ENCODE results near the gene ZIC4.

The ZIC4 gene

DNA sequence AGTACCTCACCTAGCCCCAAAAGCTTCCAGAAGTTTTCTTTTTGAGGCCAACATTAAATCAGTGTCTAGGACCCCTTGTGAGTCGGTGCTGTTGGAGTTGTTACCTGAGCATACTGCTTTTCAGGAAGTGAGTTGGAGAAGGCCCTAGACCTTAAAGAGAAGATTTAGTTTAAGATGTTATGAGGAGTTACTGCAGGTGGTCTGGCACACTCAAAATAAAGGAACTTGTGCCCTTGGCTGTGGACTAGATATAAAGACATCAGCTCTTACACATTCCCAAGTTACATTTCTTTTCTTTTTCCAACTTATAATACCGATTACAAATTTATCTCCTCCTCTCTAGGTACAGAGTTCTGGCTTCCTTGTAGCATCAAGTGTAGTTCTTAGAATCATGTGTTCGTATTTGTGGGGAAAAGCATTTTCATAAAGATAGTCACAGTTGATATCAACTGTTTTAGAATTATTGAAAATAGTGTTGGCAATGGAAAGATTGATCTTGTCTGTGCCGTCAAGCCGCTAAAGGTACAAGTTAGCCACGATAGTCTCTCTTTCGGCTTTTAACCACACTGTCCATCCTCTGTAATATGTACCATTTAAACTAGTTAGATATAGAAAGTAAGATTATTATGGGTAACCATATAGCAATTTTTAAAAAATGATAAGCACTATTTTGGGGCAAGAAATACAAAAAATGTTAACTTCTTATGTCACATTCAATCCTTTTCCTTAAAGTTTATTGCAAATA lies 11.4 kb upstream of the ZIC4 start:
- DNase-seq: no peak

DNA sequence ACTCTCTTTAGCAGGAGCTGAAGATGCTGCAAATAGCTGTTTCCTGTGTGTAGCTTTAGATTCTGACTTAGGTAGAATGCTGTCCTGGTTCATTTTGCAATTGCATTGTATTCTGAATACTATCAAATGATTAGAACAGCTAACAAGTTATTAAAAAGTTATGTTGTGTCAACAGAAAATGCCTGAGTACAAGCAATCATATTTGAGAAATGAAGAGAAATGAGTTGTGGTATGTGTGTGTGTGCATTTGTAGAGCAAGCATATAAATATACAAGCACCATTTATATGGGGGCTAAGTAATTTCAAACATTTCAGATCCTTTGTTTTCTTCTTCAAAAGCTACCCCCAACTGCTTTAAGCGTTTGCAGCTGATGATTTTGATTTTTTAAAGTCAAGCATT lies 10.6 kb upstream of the ZIC4 start:
- DNase-seq: no peak

DNA sequence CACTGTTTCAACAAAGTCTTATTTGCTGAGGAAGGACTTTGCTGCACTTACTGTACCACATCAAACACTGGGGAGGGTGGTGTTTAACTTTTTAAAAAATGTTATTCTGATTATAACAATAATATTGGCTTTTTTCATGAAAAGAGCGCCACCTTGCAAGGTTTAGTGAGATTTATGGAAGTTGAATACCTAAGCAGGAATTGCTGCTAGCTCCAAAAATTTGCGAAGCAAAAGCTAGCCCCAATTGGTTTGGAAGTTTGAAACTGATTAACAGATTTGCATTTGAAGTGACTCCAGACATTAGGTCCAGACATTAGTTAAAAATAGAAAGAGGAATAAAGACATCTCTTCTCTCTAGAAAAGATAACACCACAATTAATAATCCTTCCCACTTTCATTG lies 9.5 kb upstream of the ZIC4 start:
- DNase-seq: no peak

DNA sequence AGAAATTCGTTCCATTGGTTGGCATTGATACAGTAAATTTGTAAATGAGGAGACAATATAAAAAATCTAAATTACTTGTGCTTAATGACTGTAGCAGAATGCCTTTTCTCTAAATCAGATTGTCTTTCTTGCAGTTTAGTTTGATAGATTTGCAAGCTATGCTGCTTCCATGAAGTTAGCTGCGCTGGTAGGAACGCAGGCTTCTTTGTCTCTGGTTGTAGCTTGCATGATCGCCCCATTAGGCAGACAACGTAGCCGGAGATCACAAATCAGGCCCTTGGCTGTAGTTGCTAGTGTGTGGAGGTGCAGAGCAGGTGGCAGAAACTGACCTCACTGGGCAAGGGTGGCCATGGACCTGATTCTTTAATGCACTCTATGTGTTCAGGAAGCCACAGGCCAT lies 8.9 kb upstream of the ZIC4 start:
- DNase-seq: no peak

DNA sequence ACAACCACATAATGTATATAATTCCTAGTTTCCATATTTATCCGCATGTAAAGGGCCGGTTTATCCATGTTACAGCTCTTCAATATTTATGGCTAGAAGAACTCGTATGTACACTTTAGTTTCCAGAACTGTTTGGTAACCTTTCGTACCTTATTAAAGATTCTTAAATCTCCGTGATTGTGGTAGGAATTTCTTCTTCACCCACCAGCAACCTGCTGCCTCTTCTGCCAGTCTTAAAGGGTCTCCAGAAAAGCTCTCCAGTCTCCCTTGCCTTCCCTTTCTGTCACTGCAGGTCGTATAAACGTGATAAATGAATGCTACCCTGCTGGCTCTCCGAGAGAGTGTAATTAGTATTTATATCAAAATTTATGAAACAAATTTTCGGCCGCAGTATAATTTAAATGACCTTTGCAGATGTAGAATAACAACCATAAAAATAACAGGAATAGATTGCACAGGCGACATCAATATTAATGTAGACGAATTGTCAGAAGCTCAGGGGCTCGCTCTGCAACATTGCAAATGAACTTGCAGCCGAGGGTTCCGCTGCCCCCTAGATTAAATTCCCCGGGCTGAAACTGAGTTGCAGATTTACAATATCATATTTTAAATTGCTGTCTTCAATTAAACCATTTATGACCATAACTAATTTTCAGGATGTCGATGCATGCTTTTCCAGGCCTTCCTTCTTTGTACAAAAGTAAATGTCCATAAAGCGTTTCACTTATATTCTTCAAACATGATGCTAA lies 8.2 kb upstream of the ZIC4 start:
- DNase-seq: no peak

DNA sequence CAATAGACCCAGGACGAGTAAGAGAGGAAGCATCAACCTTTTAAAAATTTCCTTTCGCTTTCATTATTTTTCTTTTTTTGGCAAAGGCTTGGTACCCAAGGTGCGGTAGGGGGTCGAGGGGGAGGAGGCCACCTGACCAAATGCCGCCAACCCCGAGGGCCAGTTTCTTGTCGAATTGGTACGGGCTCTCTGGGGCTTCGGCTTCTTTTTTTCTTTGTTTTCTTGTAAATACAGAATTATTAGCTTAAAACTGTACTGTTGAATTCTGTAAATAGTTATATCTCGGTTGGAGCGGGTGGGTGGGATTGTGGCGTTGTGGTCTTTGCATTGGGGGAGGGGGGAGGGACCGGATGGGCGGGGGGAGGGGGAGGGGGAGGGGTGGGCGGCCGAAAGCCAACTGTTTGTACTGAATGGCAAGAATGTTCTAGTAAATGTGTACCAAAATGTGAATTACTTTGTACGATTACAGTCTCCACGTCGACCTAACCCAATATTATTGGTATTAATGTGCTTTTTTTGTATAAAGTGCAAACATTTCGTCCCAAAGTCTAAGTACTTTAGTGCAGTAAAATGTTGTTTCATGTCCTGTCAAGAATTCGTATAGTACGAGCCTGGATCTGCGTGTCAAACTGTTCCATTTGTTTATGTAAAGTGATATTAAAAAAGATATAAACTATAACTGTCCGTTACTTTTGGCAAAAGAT lies 7.5 kb upstream of the ZIC4 start:
- no peak for DNase-seq

DNA sequence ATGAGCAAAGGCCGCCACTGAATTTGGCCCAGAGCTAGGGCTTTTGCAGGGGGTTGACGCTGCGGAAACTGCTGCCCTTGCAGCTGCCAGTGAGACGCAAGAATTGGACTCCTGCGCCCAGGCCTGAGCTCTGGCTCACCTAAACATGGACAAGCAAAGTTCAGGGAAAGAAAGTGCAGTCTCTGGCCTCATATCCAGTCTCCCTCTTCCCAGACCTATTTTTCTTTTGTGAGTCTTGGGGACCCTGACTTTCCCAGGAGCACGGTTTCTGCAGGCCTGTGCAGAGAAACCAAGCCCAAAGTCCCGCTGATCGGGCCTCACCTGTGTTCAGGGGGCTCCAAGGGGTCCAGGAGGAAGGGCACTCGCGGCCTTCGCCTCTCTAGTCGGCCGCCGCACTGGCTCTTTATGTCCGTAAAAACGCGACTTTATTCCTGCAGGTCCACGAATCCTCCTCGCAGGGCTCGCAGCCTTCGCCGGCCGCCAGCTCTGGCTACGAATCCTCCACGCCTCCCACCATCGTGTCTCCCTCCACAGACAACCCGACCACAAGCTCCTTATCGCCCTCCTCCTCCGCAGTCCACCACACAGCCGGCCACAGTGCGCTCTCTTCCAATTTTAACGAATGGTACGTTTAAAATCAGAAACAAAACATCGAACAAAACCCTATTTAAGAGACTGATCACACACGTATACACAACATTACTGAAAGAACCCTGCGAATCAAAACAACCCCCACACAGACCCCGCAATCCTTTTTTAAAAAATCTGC lies 6.8 kb upstream of the ZIC4 start:
- DNase-seq: no peak

DNA sequence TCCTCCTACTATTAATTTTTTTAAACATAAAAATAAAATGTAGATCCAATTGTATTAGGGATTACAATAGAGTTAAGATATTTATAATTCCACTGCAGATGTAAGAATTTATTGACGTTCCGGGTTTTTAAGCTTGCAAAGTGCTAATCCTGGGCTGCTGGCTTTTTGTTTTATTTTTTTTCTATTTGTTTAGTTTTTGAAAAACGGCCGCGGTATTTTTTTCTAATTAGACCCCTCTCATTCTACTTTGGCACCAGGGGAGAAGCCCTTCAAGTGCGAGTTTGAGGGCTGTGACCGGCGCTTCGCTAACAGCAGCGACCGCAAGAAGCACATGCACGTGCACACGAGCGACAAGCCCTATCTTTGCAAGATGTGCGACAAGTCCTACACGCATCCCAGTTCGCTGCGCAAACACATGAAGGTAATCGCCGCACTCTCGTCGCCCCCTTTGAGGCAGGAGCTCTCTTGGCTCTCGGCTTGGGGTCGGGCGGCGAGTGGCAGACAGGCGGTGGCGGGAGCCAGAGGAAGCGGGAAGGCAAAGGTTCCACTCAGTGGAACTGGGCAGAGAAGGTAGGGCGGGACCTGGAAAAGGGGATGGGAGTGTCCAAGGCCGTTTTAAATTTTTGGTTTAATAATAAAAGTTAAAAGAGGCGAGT lies 6.0 kb upstream of the ZIC4 start:
- DNase-seq: no peak

DNA sequence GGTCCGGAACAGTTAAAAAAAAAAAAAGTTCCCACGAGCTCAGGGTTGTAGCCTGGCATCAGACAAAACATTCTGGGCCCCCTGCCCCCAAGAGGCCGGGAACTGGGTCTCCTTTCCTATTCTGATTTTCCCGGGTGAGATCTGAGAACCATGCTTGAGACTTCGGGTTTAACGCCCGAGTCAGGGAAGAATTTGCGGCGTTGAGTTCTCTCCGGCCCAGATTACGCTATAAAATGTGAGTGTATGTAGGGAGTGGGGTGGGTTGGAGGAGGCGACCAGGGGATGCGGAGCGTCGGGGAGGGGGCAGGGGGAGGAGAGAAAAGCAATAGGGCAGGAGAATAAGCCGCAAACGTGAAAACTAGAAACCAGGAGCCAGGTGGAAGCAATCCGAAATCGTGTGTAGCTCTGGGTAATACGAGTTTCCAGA lies 5.5 kb upstream of the ZIC4 start:
- DNase-seq: no peak

DNA sequence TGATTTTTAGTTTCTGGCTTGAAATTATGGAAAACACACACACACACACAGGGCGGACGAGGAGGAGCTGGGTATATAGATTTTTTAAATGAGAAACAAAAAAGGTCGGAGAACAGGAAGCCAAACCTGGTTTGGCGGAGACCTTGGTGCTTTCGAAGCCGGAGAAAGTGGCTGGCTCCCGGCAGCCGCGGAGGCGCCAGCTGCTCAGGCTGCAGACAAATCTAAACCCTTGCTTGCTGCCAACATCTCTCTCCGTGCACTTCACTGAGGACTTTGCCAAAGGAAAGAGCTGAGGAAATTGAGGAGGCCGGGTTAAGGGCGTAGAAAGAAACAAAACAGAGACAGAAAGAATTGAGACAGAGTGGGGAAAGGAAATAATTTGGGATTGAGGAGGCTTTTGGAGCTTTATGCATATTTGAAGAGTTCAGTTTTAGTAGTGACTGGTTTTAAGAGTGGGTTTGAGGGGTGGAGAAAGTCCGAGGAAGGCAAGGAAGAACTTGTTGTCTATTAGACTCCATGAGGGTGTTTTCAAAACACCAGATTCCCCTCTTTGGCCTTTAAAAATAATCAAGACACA lies 5.0 kb upstream of the ZIC4 start:
- DNase-seq: no peak

DNA sequence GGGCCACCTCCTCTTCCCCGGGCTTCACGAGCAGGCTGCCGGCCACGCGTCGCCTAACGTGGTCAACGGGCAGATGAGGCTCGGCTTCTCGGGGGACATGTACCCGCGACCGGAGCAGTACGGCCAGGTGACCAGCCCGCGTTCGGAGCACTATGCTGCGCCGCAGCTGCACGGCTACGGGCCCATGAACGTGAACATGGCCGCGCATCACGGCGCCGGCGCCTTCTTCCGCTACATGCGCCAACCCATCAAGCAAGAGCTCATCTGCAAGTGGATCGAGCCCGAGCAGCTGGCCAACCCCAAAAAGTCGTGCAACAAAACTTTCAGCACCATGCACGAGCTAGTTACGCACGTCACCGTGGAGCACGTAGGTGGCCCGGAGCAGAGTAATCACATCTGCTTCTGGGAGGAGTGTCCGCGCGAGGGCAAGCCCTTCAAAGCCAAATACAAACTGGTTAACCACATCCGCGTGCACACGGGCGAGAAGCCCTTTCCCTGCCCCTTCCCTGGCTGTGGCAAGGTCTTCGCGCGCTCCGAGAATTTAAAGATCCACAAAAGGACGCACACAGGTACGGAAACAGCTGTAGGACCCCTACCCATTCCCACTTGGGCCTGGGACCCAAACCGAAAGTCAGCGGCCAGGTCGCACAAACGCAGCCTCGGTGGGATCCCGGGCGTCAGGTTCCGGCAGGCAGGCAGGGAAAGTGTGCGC lies 4.3 kb upstream of the ZIC4 start:
- DNase-seq: no peak

DNA sequence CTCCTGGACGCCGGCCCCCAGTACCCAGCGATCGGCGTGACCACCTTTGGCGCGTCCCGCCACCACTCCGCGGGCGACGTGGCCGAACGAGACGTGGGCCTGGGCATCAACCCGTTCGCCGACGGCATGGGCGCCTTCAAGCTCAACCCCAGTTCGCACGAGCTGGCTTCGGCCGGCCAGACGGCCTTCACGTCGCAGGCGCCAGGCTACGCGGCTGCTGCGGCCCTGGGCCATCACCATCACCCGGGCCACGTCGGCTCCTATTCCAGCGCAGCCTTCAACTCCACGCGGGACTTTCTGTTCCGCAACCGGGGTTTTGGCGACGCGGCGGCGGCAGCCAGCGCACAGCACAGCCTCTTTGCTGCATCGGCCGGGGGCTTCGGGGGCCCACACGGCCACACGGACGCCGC lies 3.8 kb upstream of the ZIC4 start:
- DNase-seq: no peak

DNA sequence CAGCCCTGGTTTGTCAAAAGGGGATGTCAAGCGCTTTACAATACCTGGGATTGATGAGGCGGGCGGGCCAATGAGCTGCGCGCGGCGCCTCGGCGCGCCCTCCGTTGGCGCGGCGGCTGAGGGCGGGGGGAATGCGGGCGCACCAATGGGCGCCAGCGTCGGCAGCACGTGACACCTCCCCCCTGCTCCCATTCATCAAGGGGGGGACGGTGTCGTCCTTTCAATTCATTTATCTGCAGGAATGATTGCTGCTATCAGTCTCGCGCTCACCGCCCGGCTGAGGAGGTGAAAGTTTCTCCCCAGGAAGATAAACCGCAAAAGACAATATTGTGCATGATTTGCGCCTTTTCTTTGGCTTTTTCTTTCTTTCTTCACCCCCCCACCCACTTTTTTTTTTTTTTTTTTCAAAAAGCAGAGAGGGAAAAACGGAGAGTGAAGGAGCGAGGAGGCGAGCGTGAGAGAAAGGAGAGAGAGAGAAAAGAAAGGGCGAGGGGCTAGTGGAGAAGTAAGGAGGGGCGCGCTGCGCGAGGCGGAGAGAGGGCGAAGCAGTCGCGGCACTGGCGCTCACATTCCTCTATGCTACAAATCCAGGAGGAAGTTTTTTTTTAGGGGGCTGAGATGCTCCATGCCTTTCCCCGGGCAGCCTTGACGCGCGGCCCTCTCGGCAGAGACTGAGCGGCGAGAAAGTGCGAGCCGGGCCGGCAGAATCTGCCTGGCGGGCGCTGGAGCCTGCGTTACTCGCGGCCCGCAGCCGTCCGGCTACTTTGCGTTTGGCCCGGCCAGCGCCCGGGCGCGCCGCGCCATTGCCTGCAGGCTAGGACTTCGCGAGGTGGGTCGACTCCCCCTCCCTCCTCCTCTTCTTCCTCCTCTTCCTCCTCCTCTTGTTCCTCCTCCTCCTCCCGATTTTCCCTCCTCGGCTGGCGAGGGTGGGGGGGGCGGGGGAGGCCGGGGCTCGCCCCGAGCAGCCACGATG lies 3.1 kb upstream of the ZIC4 start, which contains the start of gene ZIC1:
TSS of gene ZIC1 (plus strand) at position 223 of the 973 bp plus-strand sequence. CDS start at position 971, 748 bp downstream.
- no peak for DNase-seq

DNA sequence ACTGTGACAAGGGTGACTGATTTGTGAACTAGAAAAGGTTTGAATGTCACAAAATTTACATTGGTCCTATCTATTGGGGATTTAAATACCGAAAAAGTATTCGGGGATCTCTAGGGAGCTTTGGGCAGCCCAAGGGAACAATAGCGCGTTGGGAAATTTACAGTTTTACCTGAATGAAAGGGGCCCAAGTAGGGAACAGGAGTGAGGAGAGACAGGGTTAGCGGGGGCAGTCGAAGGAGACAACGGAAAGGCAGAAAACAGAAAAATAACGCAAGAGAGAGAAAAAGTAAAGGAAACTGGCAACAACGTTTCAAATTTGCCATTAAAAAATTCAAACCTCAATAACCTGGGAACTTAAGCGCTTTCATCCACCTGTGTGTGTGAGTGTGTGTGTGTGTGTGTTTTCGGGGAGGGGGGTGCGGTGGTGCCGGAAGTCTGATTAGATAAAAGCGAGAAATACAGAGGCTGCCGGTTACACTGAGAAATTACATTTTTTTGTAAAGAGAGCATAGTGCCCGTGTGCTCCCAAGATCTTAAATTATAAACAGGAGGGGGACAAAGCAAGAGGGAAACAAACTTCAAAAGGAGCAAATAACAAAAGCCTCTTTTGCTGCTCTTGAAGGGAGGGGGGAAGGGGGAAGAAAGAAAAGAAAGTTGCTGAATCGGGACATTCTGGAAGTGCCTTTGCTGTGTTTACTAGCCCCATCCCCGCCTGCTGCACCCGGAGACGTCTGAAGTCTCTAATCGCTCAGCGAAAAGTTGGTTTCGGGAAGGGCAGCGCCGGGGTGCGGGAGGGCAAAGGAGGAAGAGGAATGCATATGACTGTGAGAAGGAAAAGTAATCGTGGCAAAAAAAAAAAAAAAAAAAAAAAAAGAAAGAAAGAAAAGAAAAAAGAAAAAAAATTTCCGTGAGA lies 2.1 kb upstream of the ZIC4 start:
- DNase-seq: no peak

DNA sequence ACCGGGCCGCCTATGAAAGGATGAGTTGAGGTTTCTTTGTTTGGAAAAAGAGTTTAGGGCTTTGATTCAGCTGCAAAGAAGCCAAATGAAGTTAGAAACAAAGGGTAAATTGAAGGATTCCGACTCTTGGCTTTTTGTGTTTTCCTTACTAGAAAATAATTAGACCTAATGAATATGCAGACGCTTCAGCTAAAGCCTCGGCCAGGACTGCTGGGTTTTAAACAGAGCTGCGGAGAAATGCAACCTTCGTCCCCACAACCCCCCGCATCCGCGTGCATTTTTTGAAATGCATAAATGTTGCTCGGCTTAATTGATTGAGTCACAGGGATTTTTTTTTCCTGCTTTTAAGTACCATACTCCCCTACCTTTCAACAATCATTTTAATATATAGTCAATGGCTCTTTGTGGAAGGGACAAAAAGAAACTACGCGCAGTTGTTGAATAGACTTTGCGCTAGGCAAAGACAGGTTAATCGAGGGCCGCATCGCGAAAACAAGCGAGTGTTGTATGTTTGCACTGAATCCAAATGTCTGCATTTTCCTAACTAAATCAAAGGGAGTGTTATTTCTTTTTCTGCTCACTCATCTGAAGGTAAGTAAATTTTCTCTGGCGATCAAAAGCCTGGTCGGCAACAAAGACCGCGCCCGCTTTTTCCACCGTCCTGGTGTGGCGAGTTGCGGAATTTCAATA lies 1.3 kb upstream of the ZIC4 start:
- DNase-seq: no peak

DNA sequence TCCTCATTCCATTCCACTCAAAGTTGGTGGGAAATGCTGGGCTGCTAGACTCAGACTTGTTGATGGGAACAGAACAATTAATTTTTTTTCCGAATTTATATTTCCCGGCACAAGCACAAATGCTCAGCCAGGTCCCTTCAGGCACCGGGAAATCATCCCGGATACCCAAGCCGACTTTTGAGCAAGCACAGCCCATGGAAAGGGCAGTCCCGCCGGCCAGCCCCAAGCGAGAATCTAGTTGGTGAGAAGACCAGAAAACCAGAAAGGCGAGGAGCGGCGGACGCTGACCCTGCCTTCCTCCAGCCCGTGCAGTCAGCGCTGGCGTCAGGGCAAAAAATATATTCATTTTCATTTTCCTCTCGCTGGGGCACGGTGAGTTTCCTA lies 763 bp upstream of the ZIC4 start:
- no peak for DNase-seq

DNA sequence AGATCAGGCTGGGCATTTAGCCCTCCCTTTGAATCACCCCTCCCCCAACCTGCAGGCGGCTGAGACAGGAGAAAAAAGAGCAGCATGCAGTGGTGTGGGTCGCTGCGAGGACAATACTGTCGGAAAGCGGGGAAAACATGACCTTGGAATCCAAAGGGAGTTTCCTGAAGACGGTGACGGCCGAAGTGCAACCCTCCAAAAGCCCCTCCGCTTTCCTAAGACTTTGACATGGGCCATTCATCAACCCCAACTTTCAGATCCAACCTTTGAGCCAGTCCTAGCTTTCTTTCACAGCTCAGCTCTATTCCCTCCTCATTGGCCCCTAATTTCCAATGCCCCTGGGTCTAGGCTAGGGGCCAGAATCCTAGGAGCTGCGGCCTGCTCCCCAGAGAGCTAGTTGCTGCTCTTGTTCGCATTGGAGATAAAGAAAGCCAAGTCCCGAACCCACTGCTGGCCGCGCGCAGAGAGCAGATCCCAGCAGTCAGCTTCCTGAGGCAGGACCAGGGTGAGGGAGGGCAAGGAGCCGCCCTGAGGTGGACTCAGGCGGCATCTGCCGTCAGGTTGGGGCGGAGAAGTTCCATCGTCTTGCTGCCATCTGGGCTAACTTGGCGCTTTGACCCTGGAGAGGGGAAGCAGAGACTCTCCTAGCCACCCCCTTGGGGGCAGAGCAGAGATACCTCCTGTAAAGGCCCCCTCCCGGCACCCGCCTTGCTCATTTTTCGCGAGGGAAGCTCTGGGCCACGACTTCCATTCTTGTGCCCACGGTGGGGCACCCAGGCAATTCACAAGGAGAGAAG lies 914 bp downstream of the ZIC4 start:
- DNase-seq: no peak

DNA sequence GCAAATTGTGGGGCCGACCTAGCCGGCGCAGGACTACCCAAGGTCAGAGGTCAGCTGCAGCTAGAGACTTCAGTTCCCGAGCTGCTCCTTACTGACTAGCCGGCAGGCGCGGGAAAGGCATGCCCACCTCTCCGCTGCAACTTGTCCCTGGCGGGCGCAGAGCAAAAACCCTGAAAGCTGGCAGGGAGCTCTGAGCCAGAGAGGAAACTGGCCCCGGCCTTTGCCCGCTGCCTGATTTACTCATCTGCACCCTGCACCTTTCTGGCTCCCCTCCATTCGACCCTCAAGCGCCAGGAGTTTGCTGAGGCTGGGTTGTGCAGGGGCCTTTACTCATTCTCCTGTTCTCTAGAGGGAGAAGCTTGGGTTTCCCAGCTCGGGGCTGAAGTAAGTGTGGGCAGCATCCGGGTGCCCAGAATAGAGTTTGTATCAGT lies 1.5 kb downstream of the ZIC4 start:
- DNase-seq: no peak

Measured in hematopoietic multipotent progenitor cell treated with erythropoietin and hydrocortisone succinate and interleukin-3 and kit ligand, for 8 days (in vitro differentiated cells).